Astrocyte (in vitro differentiated cells and primary cell): ENCODE measurements around the gene MFSD6. TPM values are rescaled to one million over a fixed set of nuclear protein-coding genes. Genes with fewer than 3 reads are reported as not detected.

Experiments used
- DNase-seq: peaks from one replicate; pipeline ENCODE4 v3.0.0-alpha.2; 2010; ENCODE audit warnings: low read depth
- FAIRE-seq: peaks from 2 replicates; lab custom pipeline; 2011; peaks lifted over from hg19 to GRCh38; lab: Jason Lieb, UNC
- H2AFZ ChIP-seq: 2 replicates; pipeline ENCODE4 v1.6.0; 2012; ENCODE audit warnings: low read depth, low read length, inconsistent platforms
- H3K27ac ChIP-seq: 2 replicates; pipeline ENCODE4 v1.5.1; 2011; ENCODE audit warnings: low read depth, low read length, inconsistent platforms
- H3K27me3 ChIP-seq: 2 replicates; pipeline ENCODE4 v1.6.0; 2011; ENCODE audit warnings: low read length, inconsistent platforms; ENCODE audit not compliant: insufficient read depth
- H3K36me3 ChIP-seq: 2 replicates; pipeline ENCODE4 v1.5.1; 2011; ENCODE audit warnings: low read length, inconsistent platforms; ENCODE audit not compliant: insufficient read depth
- H3K4me1 ChIP-seq: 2 replicates; pipeline ENCODE4 v1.5.1; 2011; ENCODE audit warnings: low read length, inconsistent platforms; ENCODE audit not compliant: insufficient read depth
- H3K4me2 ChIP-seq: 2 replicates; pipeline ENCODE4 v1.6.0; 2012; ENCODE audit warnings: low read length, inconsistent platforms
- H3K4me3 ChIP-seq: 2 replicates; pipeline ENCODE4 v1.5.1; 2011; ENCODE audit warnings: low read depth, mild to moderate bottlenecking, low read length, inconsistent platforms; ENCODE audit not compliant: insufficient read depth
- H3K79me2 ChIP-seq: 2 replicates; pipeline ENCODE4 v1.6.0; 2012; ENCODE audit warnings: mild to moderate bottlenecking, low read length, inconsistent platforms; ENCODE audit not compliant: insufficient read depth
- H3K9ac ChIP-seq: 2 replicates; pipeline ENCODE4 v1.6.0; 2012; ENCODE audit warnings: mild to moderate bottlenecking, low read length, inconsistent platforms
- H3K9me3 ChIP-seq: 2 replicates; pipeline ENCODE4 v1.5.1; 2012; ENCODE audit warnings: low read depth, mild to moderate bottlenecking, low read length, inconsistent platforms; ENCODE audit not compliant: insufficient read depth
- H4K20me1 ChIP-seq: 2 replicates; pipeline ENCODE4 v1.6.0; 2012; ENCODE audit warnings: low read length, inconsistent platforms; ENCODE audit not compliant: insufficient read depth
- H3K27ac Mint-ChIP-seq: one replicate; pipeline ENCODE4 v1.8.0; 2021; ENCODE audit warnings: mild to moderate bottlenecking, mixed read lengths; ENCODE audit not compliant: unreplicated experiment
- H3K27me3 Mint-ChIP-seq: one replicate; pipeline ENCODE4 v1.8.0; 2021; ENCODE audit warnings: low read depth, mixed read lengths; ENCODE audit not compliant: unreplicated experiment
- H3K36me3 Mint-ChIP-seq: one replicate; pipeline ENCODE4 v1.8.0; 2021; ENCODE audit warnings: low read depth, mixed read lengths; ENCODE audit not compliant: unreplicated experiment
- H3K4me1 Mint-ChIP-seq: one replicate; pipeline ENCODE4 v1.8.0; 2021; ENCODE audit warnings: low read depth, mixed read lengths; ENCODE audit not compliant: unreplicated experiment
- H3K4me3 Mint-ChIP-seq: one replicate; pipeline ENCODE4 v1.8.0; 2021; ENCODE audit warnings: mild to moderate bottlenecking, moderate library complexity, mixed read lengths; ENCODE audit not compliant: unreplicated experiment
- H3K9me3 Mint-ChIP-seq: one replicate; pipeline ENCODE4 v1.8.0; 2021; ENCODE audit warnings: mild to moderate bottlenecking, mixed read lengths; ENCODE audit not compliant: unreplicated experiment
- CTCF ChIP-seq: IDR thresholded peaks from 2 replicates; pipeline ENCODE4 v1.5.1; 2011; ENCODE audit warnings: low read depth, mild to moderate bottlenecking, inconsistent platforms, low read length, moderate library complexity; ENCODE audit not compliant: insufficient read depth
- EZH2 ChIP-seq: IDR thresholded peaks from 2 replicates; pipeline ENCODE4 v1.6.1; 2012; ENCODE audit warnings: mild to moderate bottlenecking, low read length, inconsistent platforms; ENCODE audit not compliant: insufficient read depth
- total RNA-seq: library from RNA; stranded (reverse); gene quantifications from 2 replicates; pipeline ENCODE4 v1.2.1, GENCODE V29; 2021

MFSD6 gene
- total RNA-seq, 1 donor from 2014 or later = 2.7 TPM

- Histone ChIP-seq H3K9ac (no peak overlapping the region), H3K4me3 (no peak overlapping the region), H2AFZ (no peak overlapping the region), H3K79me2 (no peaks in the 10 kb centered on the region), H4K20me1 (no peaks in the 10 kb centered on the region), H3K36me3 (no peaks in the 10 kb centered on the region), H3K27me3 (no peaks in the 10 kb centered on the region), H3K9me3 (no peaks in the 10 kb centered on the region), H3K27ac (no peak overlapping the region), H3K4me1 (no peaks in the 10 kb centered on the region), H3K4me2 (no peak overlapping the region)
- H3K4me1 Mint-ChIP-seq = no peaks in the 10 kb centered on the region
- TF ChIP-seq EZH2 = no peak
- no peak for TF ChIP-seq CTCF
- H3K9me3 Mint-ChIP-seq = peaks cover 7% of the 10 kb centered on the region
- FAIRE-seq = no peak
- no peaks in the 10 kb centered on the region for H3K27me3 Mint-ChIP-seq
- DNase-seq = no peak
- no peak overlapping the region for H3K27ac Mint-ChIP-seq
- peaks cover 4% of the 10 kb centered on the region for H3K36me3 Mint-ChIP-seq
- no peak overlapping the region for H3K4me3 Mint-ChIP-seq
Observed at GRCh38 chr2:190497428-190497827, 89.3 kb downstream of the MFSD6 start.

DNA sequence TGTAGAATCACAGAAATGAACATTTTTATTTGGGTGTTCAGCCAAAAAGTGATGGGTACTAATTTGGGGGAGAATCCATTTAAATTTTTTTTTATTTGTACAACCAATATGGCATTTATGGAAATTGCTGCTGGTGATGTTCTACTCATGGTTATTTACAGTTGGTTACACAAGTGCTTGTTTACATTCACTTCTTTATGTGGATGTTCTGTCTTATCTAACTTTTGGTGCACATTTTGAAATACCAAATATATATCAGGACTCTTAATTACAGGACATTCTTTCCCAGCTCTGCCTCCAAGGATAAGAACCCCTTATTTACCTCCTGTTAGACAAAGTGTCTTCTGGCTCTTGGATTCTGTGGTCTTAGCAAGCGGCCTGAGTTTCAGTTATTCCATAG is 91.1 kb downstream of the MFSD6 start:
- no peak for FAIRE-seq
- Histone ChIP-seq H3K27ac (no peak overlapping the region), H4K20me1 (no peaks in the 10 kb centered on the region), H2AFZ (no peak overlapping the region), H3K79me2 (no peaks in the 10 kb centered on the region), H3K9ac (no peak overlapping the region), H3K4me3 (no peak overlapping the region), H3K4me1 (no peaks in the 10 kb centered on the region), H3K4me2 (no peak overlapping the region), H3K27me3 (no peaks in the 10 kb centered on the region), H3K36me3 (no peaks in the 10 kb centered on the region), H3K9me3 (no peaks in the 10 kb centered on the region)
- peaks cover 2% of the 10 kb centered on the region for H3K9me3 Mint-ChIP-seq
- H3K36me3 Mint-ChIP-seq = no peaks in the 10 kb centered on the region
- H3K27ac Mint-ChIP-seq = no peak overlapping the region
- no peaks in the 10 kb centered on the region for H3K4me1 Mint-ChIP-seq
- DNase-seq = no peak
- TF ChIP-seq CTCF = no peak
- no peak for TF ChIP-seq EZH2
- no peaks in the 10 kb centered on the region for H3K27me3 Mint-ChIP-seq
- no peak overlapping the region for H3K4me3 Mint-ChIP-seq

DNA sequence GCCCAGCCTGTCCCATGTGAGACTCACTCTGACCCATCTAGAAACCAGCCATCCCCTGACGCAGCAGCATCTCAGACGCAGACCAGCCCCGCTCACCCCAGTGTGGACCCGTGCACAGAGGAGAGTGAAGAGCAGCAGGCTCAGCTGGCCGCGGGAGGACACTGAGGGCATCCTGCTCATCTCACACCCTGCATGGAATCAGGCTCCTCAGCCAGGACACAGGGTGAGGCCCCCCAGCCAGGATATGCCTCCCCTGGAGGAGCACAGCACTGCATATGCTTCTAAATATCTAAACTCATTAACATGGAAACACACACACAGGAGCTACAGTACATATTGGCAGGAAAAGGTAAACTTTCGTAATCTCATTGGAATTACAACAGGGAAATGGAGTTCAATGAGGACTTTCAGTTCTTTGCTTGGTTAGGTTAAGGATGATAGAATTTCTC is 91.9 kb downstream of the MFSD6 start:
- no peak overlapping the region for H3K27ac Mint-ChIP-seq

More for the DNA sequence above, 91.9 kb downstream of the MFSD6 start:
- no peaks in the 10 kb centered on the region for H3K27me3 Mint-ChIP-seq
- H3K9me3 Mint-ChIP-seq = no peaks in the 10 kb centered on the region
- TF ChIP-seq CTCF (no peak), EZH2 (no peak)
- Histone ChIP-seq H3K9me3 (no peaks in the 10 kb centered on the region), H3K9ac (no peak overlapping the region), H3K4me2 (no peak overlapping the region), H3K4me1 (no peaks in the 10 kb centered on the region), H4K20me1 (no peaks in the 10 kb centered on the region), H3K79me2 (no peaks in the 10 kb centered on the region), H3K4me3 (no peak overlapping the region), H2AFZ (no peak overlapping the region), H3K27ac (no peak overlapping the region), H3K36me3 (no peaks in the 10 kb centered on the region), H3K27me3 (no peaks in the 10 kb centered on the region)
- H3K36me3 Mint-ChIP-seq = no peaks in the 10 kb centered on the region
- DNase-seq (no peak), FAIRE-seq (no peak)
- H3K4me1 Mint-ChIP-seq = no peaks in the 10 kb centered on the region
- no peak overlapping the region for H3K4me3 Mint-ChIP-seq
